DMS53 (cell line): ENCODE data around the gene NUDCD2.
"Not testable (repeated sequence)": the region's sequence is repeated elsewhere in the genome, so short reads cannot be mapped to it uniquely, and the experiment has no call there.

Experiments
- DNase-seq: peaks from one replicate; lab custom pipeline; 2025; lab: John Stamatoyannopoulos, UW

Gene NUDCD2

GRCh38 chr5:163426128-163426527, 33.8 kb downstream of the NUDCD2 start:
- DNase-seq: not testable (repeated sequence)

GRCh38 chr5:163424836-163425235, 35.1 kb downstream of the NUDCD2 start:
- DNase-seq: no peak

DNA sequence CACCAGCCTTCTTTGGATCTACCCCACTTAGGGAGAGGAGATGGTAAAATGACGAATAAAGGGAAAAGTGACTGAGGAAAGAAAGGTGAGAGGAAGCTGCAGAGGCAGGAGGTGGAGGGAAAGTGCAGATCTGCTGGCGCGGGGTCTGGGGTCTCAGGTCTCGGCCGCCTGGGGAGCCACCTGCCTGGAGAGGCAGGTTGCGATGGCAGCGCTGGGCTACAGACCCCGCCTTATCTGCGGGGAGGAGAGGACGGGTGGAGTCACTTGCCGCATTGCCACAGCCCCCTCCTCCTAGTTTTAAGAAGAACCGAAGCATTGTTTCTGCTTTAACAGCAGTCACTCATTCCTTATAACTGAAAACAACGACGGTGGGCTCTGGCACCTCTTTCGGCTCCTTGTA, 44.2 kb downstream of the NUDCD2 start:
- DNase-seq: not testable (repeated sequence)

- no peak for DNase-seq
Measured at GRCh38 chr5:163410505-163410904, 49.4 kb downstream of the NUDCD2 start.

- no peak for DNase-seq
Measured at GRCh38 chr5:163409384-163409783, 50.5 kb downstream of the NUDCD2 start.

DNA sequence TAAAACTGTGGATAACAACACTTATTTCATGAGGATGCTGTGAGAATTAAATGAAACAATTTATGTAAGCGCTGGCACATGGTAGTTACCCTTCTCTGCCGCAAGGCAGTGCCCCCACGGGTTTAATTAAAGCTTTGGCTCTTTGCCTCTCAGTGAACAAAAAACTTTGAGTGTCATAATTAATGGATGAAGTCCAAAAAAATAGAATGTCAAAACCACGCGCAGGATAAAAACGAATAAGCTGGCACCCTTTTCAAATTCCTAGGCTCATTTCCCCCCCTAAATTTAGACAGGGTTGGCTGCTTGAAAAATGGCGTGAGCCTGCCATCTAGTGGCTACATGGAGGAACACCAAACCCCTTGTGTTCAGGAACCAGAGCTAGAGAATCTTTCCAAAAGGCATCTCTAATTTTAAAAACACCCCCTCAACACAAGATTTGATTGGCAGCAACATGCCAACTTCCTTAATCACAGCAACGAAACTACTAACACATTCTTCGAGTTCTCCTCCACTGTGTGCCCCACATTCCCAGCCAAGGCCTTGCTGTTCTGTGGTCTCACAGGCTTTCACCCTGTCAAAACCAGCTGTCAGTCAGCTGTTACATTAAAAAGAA, 51.5 kb downstream of the NUDCD2 start:
- DNase-seq: peak; percentile 73

DNA sequence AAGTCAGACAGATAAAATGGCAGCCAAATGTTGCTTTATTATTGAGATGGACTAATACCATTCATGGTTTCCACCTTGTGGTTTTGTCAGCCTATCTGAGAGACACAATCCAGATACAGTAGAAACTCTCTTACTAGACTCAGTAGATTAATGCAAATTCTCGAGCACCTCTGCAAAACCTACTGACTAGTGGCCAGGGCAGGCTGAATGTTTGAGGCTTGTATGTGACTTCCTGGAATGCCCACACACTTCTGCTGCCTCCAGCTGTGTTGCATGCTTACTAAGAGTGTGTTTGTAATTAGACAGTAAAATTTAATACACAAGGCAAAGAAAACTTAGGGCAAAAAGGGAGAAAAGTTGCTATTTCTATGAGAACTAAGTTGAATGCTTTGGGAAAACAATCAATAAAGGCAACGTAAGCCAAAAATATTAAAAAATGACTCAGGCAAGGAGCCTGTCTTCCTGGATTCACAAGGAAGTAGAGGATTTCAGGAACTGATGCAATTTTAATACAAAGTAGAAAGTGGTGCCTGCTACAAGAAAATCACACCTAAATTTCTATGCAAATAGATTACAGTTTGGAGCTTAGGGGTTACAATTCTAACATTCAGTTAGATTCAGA, 52.8 kb downstream of the NUDCD2 start:
- DNase-seq: no peak

GRCh38 chr5:163404364-163405173, 55.3 kb downstream of the NUDCD2 start:
- DNase-seq: no peak

DNA sequence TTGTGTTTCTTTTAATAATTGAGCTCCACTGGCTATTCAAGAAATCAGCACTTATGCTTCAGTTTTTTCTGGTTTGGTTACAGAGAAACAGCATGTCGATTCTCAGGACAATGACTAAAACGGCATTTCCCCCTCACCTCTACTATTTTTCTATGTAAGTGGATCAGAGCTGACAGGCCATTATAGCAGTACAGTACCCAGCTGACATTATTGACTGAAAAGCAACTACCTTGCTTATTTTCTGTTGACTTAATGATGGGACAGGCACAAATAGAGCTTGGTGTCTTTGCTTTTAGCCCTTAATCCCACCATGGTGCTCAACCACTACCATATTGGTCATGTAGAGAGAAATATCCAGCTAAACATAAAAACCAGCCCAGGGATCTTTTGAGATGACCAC, 57.9 kb downstream of the NUDCD2 start:
- DNase-seq: no peak

- peak; percentile 47 for DNase-seq
Measured at GRCh38 chr5:163401271-163401670, 58.6 kb downstream of the NUDCD2 start.

DNA sequence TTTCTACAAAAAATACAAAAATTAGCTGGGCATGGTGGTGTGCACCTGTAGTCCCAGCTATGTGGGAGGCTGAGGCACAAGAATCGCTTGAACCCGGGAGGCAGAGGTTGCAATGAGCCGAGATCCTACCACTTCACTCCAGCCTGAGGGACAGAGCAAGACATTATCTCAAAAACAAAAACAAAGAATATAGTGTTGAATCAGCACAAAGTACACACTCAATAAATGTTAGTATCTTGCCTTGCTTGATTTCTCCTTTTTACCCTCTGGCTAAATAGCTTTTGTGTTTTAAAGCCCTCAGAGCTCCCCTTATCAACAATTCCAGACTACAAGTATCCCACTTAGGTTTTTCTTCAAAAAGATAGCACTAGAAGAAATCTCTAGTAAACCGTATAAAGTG, 60.0 kb downstream of the NUDCD2 start:
- no peak for DNase-seq

DNA sequence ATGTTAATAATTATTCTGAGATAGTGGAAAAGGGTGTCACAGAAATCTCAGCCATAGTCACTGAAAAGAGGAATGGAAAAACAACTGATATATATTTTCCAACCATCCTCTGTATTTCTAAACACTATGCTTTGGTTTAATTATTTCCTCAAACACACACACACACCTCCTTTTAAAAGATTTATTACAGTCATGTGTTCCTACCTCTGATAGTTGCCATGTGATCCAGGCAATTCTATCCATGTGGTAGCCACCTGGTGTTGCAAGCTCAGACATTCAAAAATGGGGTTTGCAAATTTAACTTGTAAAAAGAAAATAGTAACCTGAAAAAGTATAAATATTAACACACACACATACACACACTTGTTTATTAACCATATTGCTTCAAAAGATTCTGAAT, 62.5 kb downstream of the NUDCD2 start:
- DNase-seq: no peak

DNA sequence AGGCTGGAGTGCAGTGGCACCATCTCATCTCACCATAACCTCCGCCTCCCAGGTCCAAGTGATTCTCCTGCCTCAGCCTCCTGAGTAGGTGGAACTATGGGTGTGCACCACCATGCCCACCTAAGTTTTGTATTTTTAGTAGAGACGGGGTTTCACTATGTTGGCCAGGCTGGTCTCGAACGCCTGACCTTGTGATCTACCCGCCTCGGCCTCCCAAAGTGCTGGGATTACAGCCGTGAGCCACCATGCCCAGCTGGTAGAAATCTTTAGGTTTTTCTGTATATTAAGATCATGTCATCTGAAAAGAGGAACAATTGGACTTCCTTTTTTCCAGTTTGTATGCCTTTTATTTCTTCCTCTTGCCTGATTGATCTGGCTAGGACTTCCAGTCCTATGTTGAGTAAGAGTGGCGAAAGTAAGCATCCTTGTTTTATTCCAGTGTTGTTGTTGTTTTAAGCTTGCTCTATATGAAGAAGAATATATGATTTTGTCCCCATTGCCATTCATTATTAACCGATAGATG, 63.0 kb downstream of the NUDCD2 start:
- DNase-seq: not testable (repeated sequence)
